SK-N-SH (cell line): Measurements from ENCODE around the gene TBP. TPM values are rescaled to one million over a fixed set of nuclear protein-coding genes. Genes with fewer than 3 reads are reported as not detected.

ENCODE experiments used
- CTCF ChIA-PET: fragments of 300-600, 350-600 bp; formaldehyde crosslinking; extraction: SDS; loops from one replicate; lab custom pipeline; 2021; lab: Yijun Ruan, JAX
- POLR2A ChIA-PET: fragments of 350-600 bp; sonication (Branson Sonifier 250); formaldehyde crosslinking; extraction: SDS; loops from one replicate; lab custom pipeline; 2020; ENCODE audit warnings: antibody characterized with exemption, inconsistent platforms; lab: Yijun Ruan, JAX
- DNase-seq: peaks from one replicate; pipeline ENCODE4 v3.0.0; 2012
- H2AFZ ChIP-seq: fragments of 200-600 bp; sonication (generic); 2 replicates; pipeline ENCODE4 v1.8.1; 2016; ENCODE audit warnings: antibody characterized with exemption, mild to moderate bottlenecking, low read depth
- H3F3A ChIP-seq: fragments of 200-600 bp; sonication (generic); replicated peaks from 2 replicates; pipeline ENCODE3; 2016; ENCODE audit warnings: antibody characterized with exemption, mild to moderate bottlenecking; ENCODE audit not compliant: insufficient read depth
- H3K27ac ChIP-seq, 2 experiments: fragments of 200-500 bp in 1 of 2; fragments of 200-600 bp in 1 of 2; sonication (Bioruptor generic) in 1 of 2; sonication (generic), shearing (Covaris generic) in 1 of 2; 2 replicates each; pipeline versions ENCODE4 v1.5.1 to v1.6.1; 2014 to 2016; ENCODE audit warnings: low read depth in 2 of 2, inconsistent platforms in 1 of 2, low read length in 1 of 2, mild to moderate bottlenecking in 1 of 2, mixed read lengths in 1 of 2
- H3K27me3 ChIP-seq: fragments of 200-600 bp; sonication (generic), shearing (Covaris generic); 2 replicates; pipeline ENCODE4 v1.6.1; 2016; ENCODE audit warnings: mixed run types; ENCODE audit not compliant: insufficient read depth
- H3K36me3 ChIP-seq, 2 experiments: fragments of 200-500 bp in 1 of 2; fragments of 200-600 bp in 1 of 2; sonication (Bioruptor generic) in 1 of 2; sonication (generic) in 1 of 2; replicated peaks in 1 of 2; 2 replicates each; pipeline versions ENCODE3 to v1.5.1; 2014 to 2016; ENCODE audit warnings: low read length in 1 of 2, mild to moderate bottlenecking in 1 of 2; ENCODE audit not compliant: insufficient read depth in 2 of 2, control insufficient read depth in 1 of 2
- H3K4me1 ChIP-seq, 2 experiments: fragments of 200-500 bp in 1 of 2; fragments of 200-600 bp in 1 of 2; sonication (Bioruptor generic) in 1 of 2; sonication (generic), shearing (Covaris generic) in 1 of 2; 2 replicates each; pipeline versions ENCODE4 v1.5.1 to v1.6.1; 2014 to 2016; ENCODE audit warnings: low read depth in 1 of 2, low read length in 1 of 2, mixed run types in 1 of 2; ENCODE audit not compliant: insufficient read depth in 2 of 2, control insufficient read depth in 1 of 2
- H3K4me2 ChIP-seq: fragments of 200-600 bp; sonication (generic), shearing (Covaris generic); 2 replicates; pipeline ENCODE4 v1.6.1; 2017; ENCODE audit warnings: mixed run types
- H3K4me3 ChIP-seq, 2 experiments: fragments of 200-500 bp in 1 of 2; fragments of 200-600 bp in 1 of 2; sonication (Bioruptor generic) in 1 of 2; sonication (generic), shearing (Covaris generic) in 1 of 2; 2 replicates each; pipeline versions ENCODE4 v1.5.1 to v1.8.1; 2014 to 2016; ENCODE audit warnings: low read depth in 2 of 2, inconsistent platforms in 1 of 2, low read length in 1 of 2, mild to moderate bottlenecking in 1 of 2, mixed read lengths in 1 of 2, moderate library complexity in 1 of 2
- H3K79me2 ChIP-seq: fragments of 200-600 bp; sonication (generic); 2 replicates; pipeline ENCODE4 v1.8.1; 2017; ENCODE audit warnings: mild to moderate bottlenecking; ENCODE audit not compliant: insufficient read depth
- H3K9ac ChIP-seq: fragments of 200-600 bp; sonication (generic); 2 replicates; pipeline ENCODE4 v1.6.1; 2017; ENCODE audit warnings: mixed run types
- H3K9me2 ChIP-seq: fragments of 200-600 bp; sonication (generic); 2 replicates; pipeline ENCODE4 v1.6.1; 2017; ENCODE audit warnings: mixed run types
- H3K9me3 ChIP-seq: fragments of 200-600 bp; sonication (generic); 2 replicates; pipeline ENCODE4 v1.6.1; 2017; ENCODE audit warnings: mixed run types, mild to moderate bottlenecking, moderate library complexity
- H4K20me1 ChIP-seq: fragments of 200-600 bp; sonication (generic); 2 replicates; pipeline ENCODE4 v1.6.1; 2017; ENCODE audit warnings: mild to moderate bottlenecking, mixed run types; ENCODE audit not compliant: insufficient read depth
- CHD2 ChIP-seq: fragments of 150-350 bp; IDR thresholded peaks from 2 replicates; pipeline ENCODE4 v1.6.1; 2018; ENCODE audit warnings: low read length; ENCODE audit not compliant: partially characterized antibody
- CTCF ChIP-seq: fragments of 200-600 bp; sonication (generic); IDR thresholded peaks from 2 replicates; pipeline ENCODE4 v1.6.1; 2017; ENCODE audit warnings: antibody characterized with exemption, mild to moderate bottlenecking, moderate library complexity
- FOXJ3 ChIP-seq: sonication (generic); formaldehyde crosslinking; IDR thresholded peaks from 2 replicates; pipeline ENCODE4 v1.5.1; 2020; ENCODE audit warnings: mild to moderate bottlenecking, missing genetic modification reagents
- GATA2 ChIP-seq: sonication (generic); formaldehyde crosslinking; IDR thresholded peaks from 2 replicates; pipeline ENCODE4 v1.5.0; 2020; ENCODE audit warnings: mild to moderate bottlenecking, missing genetic modification reagents
- IRF3 ChIP-seq: fragments of 150-350 bp; IDR thresholded peaks from 2 replicates; pipeline ENCODE4 v1.6.1; 2016; ENCODE audit warnings: mild to moderate bottlenecking, low read depth, low read length
- JUND ChIP-seq: IDR thresholded peaks from 2 replicates; pipeline ENCODE4 v1.4.0; 2012
- MEF2A ChIP-seq: IDR thresholded peaks from 2 replicates; pipeline ENCODE4 v1.4.0; 2012; ENCODE audit warnings: low read depth, borderline replicate concordance
- NFIC ChIP-seq: IDR thresholded peaks from 2 replicates; pipeline ENCODE4 v1.4.0; 2012; ENCODE audit warnings: borderline replicate concordance
- NRF1 ChIP-seq: IDR thresholded peaks from 2 replicates; pipeline ENCODE4 v1.6.1; 2012; ENCODE audit warnings: low read depth, mild to moderate bottlenecking, low read length
- PBX3 ChIP-seq: IDR thresholded peaks from 2 replicates; pipeline ENCODE4; 2012
- POLR2AphosphoS5 ChIP-seq: IDR thresholded peaks from 2 replicates; pipeline ENCODE4 v1.6.1; 2012; ENCODE audit warnings: low read depth, low read length
- RFX5 ChIP-seq: IDR thresholded peaks from 2 replicates; pipeline ENCODE4 v1.6.1; 2012; ENCODE audit warnings: mild to moderate bottlenecking, improper control_type of control experiment, low read length
- RXRA ChIP-seq: IDR thresholded peaks from 2 replicates; pipeline ENCODE4 v1.4.0; 2012; ENCODE audit warnings: low read depth, mild to moderate bottlenecking, borderline replicate concordance
- SIN3A ChIP-seq: IDR thresholded peaks from 2 replicates; pipeline ENCODE4 v1.6.1; 2012; ENCODE audit warnings: low read depth, mild to moderate bottlenecking, low read length, moderate library complexity, borderline replicate concordance
- SMC3 ChIP-seq: IDR thresholded peaks from 2 replicates; pipeline ENCODE4 v1.6.1; 2012; ENCODE audit warnings: low read depth, low read length, improper control_type of control experiment
- TCF12 ChIP-seq: IDR thresholded peaks from 2 replicates; pipeline ENCODE4 v1.4.0; 2012
- USF2 ChIP-seq: fragments of 150-350 bp; IDR thresholded peaks from 2 replicates; pipeline ENCODE4 v1.6.1; 2017; ENCODE audit warnings: antibody characterized with exemption, low read length, low read depth, borderline replicate concordance
- polyA plus RNA-seq, 3 experiments: library from polyadenylated mRNA; depleted of rRNA; stranded (reverse); fragments of >200 nt; gene quantifications; 2 replicates each; pipeline ENCODE4 v1.2.3, GENCODE V29; 2012

The TBP gene
- polyA plus RNA-seq, 1 of the 3 experiments (the other 2 are of a cell fraction), result 45.5 TPM

GRCh38 chr6:170596426-170596825 is 42.3 kb downstream of the TBP start (continued):
- TF ChIP-seq CTCF (no peak), PBX3 (no peak), USF2 (no peak)

- TF ChIP-seq RFX5 (no peak), NFIC (no peak), GATA2 (CRISPR knock-in tag) (no peak), RXRA (no peak), CHD2 (no peak), TCF12 (no peak), JUND (no peak), POLR2AphosphoS5 (no peak), FOXJ3 (no peak), MEF2A (no peak), PBX3 (no peak), SIN3A (no peak), SMC3 (no peak), IRF3 (no peak), NRF1 (no peak)
- Histone ChIP-seq H3K9ac (no peak overlapping the region), H3K27ac (no peak overlapping the region), H3K4me1 (no peaks in the 10 kb centered on the region), H3K9me2 (no peaks in the 10 kb centered on the region), H3K27me3 (peaks cover 11% of the 10 kb centered on the region; the same call in 1 of the 2 replicates), H2AFZ (no peak overlapping the region), H3F3A (no peaks in the 10 kb centered on the region), H4K20me1 (no peaks in the 10 kb centered on the region), H3K9me3 (no peaks in the 10 kb centered on the region), H3K4me2 (no peak overlapping the region), H3K36me3 (no peaks in the 10 kb centered on the region), H3K4me3 (no peak overlapping the region), H3K79me2 (no peaks in the 10 kb centered on the region)
- DNase-seq, result no peak
- POLR2A ChIA-PET, result no interaction called here
- CTCF ChIA-PET, result no interaction called here
Measured at GRCh38 chr6:170597278-170597677, 43.1 kb downstream of the TBP start.
